HUES48 (cell line): ENCODE data around the gene TNKS1BP1.

Source experiments
- H3K27ac ChIP-seq: one replicate; pipeline ENCODE4 v1.7.0; 2013; ENCODE audit warnings: low read depth, low read length, inconsistent platforms
- H3K27me3 ChIP-seq: 2 replicates; pipeline ENCODE4 v1.6.1; 2013; ENCODE audit warnings: mild to moderate bottlenecking, low read length; ENCODE audit not compliant: control insufficient read depth, insufficient read depth
- H3K36me3 ChIP-seq: 2 replicates; pipeline ENCODE4 v1.6.1; 2013; ENCODE audit warnings: low read length; ENCODE audit not compliant: control insufficient read depth, insufficient read depth
- H3K4me1 ChIP-seq: 2 replicates; pipeline ENCODE4 v1.6.1; 2013; ENCODE audit warnings: mild to moderate bottlenecking, low read length; ENCODE audit not compliant: control insufficient read depth, insufficient read depth
- H3K4me3 ChIP-seq: 2 replicates; pipeline ENCODE4 v1.5.1; 2013; ENCODE audit warnings: mild to moderate bottlenecking, low read depth, low read length
- H3K9ac ChIP-seq: 2 replicates; pipeline ENCODE4 v1.6.1; 2013; ENCODE audit warnings: mild to moderate bottlenecking, low read depth, low read length, moderate library complexity
- H3K9me3 ChIP-seq: 2 replicates; pipeline ENCODE4 v1.6.1; 2013; ENCODE audit warnings: low read length; ENCODE audit not compliant: control insufficient read depth, insufficient read depth

TNKS1BP1 gene

GRCh38 chr11:57320067-57320718 lies 4.6 kb downstream of the TNKS1BP1 start:
- Histone ChIP-seq H3K4me3 (no peak overlapping the region), H3K36me3 (peaks cover 60% of the 10 kb centered on the region), H3K27me3 (no peaks in the 10 kb centered on the region), H3K9me3 (no peaks in the 10 kb centered on the region), H3K4me1 (peaks cover 28% of the 10 kb centered on the region), H3K27ac (no peak overlapping the region), H3K9ac (no peak overlapping the region)

DNA sequence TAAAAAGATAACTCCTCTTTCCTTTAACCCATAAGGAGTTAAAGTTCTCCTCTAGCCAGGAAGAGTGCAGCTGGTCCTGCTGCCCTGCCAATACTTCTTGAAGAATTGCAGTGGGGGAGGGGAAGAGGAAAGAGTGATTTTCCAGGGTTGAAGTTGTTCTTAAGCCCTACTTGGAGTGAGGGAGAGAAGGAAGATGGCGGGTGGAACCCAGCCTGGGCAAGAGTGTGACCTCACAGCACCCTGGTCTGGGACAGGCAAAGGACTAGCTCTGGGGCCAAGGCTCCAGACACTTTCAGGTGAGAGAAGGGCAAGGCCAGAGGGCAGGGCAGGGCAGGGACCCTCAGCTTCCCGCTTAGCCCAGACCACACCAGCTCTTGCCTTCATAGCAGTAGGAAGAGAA lies 6.6 kb downstream of the TNKS1BP1 start:
- H3K9me3 ChIP-seq, result no peaks in the 10 kb centered on the region
- H3K9ac ChIP-seq, result no peak overlapping the region
- no peak overlapping the region for H3K4me3 ChIP-seq
- H3K36me3 ChIP-seq, result peaks cover 80% of the 10 kb centered on the region
- H3K27me3 ChIP-seq, result no peaks in the 10 kb centered on the region
- peaks cover 33% of the 10 kb centered on the region for H3K4me1 ChIP-seq
- H3K27ac ChIP-seq, result no peak overlapping the region

DNA sequence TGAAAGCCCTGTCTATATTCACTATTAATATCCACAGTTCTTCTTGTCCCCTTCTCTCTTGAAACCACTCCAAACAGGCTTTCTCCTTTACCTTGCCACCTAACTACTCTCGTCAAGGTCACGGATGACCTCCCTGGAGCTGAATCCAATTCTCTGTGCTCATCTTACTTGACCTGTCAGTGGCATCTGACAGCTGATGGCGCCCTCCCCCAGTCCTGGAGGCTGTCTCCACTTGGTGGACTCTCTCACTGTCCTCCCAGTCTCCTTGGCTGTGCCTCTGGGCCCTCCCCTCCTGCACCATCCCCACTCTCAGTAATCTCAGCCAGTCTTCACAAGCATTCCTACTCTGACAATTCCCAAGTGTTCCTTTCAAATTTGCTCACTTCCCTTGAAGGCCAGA lies 8.7 kb downstream of the TNKS1BP1 start:
- no peaks in the 10 kb centered on the region for H3K27me3 ChIP-seq
- H3K27ac ChIP-seq, result no peak overlapping the region
- no peak overlapping the region for H3K4me3 ChIP-seq
- no peaks in the 10 kb centered on the region for H3K9me3 ChIP-seq
- peaks cover 87% of the 10 kb centered on the region for H3K36me3 ChIP-seq
- H3K9ac ChIP-seq, result no peak overlapping the region
- peaks cover 25% of the 10 kb centered on the region for H3K4me1 ChIP-seq

- Histone ChIP-seq H3K9ac (no peak overlapping the region), H3K36me3 (peaks cover 85% of the 10 kb centered on the region), H3K27me3 (no peaks in the 10 kb centered on the region), H3K27ac (peak overlapping the region; percentile 37), H3K4me1 (peaks cover 30% of the 10 kb centered on the region), H3K4me3 (no peak overlapping the region), H3K9me3 (no peaks in the 10 kb centered on the region)
Observed at GRCh38 chr11:57315491-57315890, 9.3 kb downstream of the TNKS1BP1 start.

- Histone ChIP-seq H3K27ac (peak overlapping the region; percentile 13), H3K27me3 (no peaks in the 10 kb centered on the region), H3K9me3 (no peaks in the 10 kb centered on the region), H3K36me3 (peaks cover 87% of the 10 kb centered on the region), H3K4me3 (no peak overlapping the region), H3K9ac (no peak overlapping the region), H3K4me1 (peaks cover 32% of the 10 kb centered on the region)
Observed at GRCh38 chr11:57314221-57314973, 10.4 kb downstream of the TNKS1BP1 start.

DNA sequence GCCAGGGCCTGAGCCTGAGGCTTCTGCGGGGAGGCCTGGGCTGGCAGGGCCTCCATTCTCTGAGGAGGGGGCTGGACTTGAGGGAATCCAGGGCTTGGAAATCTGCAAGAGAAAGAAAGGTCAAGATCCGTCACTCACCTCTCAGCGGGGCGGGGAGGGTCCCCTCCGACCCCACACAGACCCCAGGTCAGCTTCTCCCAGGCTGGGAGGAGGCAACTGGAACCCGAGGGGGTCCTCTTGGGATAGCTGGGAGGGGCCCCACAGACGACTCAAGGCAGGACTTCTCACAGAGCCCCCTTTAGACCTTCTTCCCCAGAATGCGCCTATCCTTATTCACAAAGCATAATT lies 11.0 kb downstream of the TNKS1BP1 start:
- no peak overlapping the region for H3K9ac ChIP-seq
- peaks cover 32% of the 10 kb centered on the region for H3K4me1 ChIP-seq
- no peaks in the 10 kb centered on the region for H3K9me3 ChIP-seq
- no peak overlapping the region for H3K4me3 ChIP-seq
- H3K27me3 ChIP-seq, result no peaks in the 10 kb centered on the region
- H3K27ac ChIP-seq, result peak overlapping the region; percentile 13
- H3K36me3 ChIP-seq, result peaks cover 90% of the 10 kb centered on the region

DNA sequence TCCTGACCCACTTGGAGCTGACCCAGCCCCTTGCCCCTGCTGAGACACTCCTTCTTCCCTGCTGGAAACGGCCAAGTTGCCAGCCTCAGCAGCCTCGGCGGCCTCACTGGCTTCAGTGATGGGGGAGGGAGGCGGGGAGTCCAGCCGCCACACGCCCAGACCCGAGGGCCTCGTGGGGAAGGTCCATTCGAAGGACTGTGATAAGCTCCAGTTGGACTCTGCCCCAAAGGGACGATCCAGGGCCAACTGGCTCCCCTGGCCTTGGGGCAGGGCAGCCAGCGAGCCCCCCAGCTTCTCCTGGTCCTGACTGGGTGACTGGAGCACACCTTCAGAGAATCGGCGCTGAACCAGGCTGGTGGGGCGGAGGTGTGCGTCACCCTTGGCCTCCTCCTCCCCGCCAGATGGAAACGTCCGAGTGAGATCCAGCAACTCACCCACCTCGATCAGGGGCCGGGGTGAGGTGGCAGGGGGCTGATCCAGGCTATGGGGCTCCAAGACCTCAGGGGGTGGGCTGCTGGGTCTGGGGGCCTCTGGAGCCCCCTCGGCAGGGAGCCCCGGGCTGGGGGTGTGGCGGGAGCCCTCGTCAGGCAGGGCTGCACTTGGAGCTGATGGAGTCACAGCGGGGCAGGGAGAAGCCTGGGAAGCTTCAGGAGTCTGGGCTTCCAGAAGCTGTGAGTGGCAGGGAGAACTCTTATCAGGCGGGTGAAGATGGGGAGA lies 11.5 kb downstream of the TNKS1BP1 start:
- H3K36me3 ChIP-seq, result peaks cover 90% of the 10 kb centered on the region
- H3K9ac ChIP-seq, result no peak overlapping the region
- H3K27ac ChIP-seq, result no peak overlapping the region
- H3K27me3 ChIP-seq, result no peaks in the 10 kb centered on the region
- peaks cover 32% of the 10 kb centered on the region for H3K4me1 ChIP-seq
- H3K9me3 ChIP-seq, result no peaks in the 10 kb centered on the region
- no peak overlapping the region for H3K4me3 ChIP-seq

DNA sequence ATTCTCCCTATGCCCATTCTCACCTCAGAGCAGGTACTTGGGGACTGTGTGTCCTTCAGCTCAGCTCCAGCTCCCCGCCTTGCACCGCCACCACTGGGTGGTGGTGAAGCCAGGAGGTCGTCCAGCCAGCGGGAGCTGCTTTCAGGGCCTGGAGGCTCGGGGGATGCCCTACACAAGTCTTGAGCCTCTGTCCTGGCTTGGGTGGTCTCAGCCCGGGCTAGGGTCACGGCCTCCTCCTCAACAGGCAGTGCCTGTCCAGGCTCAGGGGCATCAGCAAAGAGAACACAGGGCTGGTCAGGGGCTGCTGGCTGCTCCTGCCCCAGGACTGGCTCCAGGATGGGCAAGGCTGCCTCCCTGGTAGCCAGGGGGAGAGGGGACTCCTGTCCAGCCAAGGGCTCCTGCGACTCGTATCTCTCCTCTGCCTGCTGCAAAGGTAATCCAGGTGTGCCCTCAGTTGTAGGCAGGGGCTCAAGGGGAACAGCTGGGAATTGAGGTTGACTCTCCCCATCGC lies 12.2 kb downstream of the TNKS1BP1 start:
- H3K9me3 ChIP-seq, result no peaks in the 10 kb centered on the region
- no peaks in the 10 kb centered on the region for H3K27me3 ChIP-seq
- H3K27ac ChIP-seq, result no peak overlapping the region
- H3K4me3 ChIP-seq, result no peak overlapping the region
- H3K4me1 ChIP-seq, result peaks cover 32% of the 10 kb centered on the region
- H3K36me3 ChIP-seq, result peaks cover 90% of the 10 kb centered on the region
- no peak overlapping the region for H3K9ac ChIP-seq

GRCh38 chr11:57311109-57311936 lies 13.4 kb downstream of the TNKS1BP1 start:
- peak overlapping the region; percentile 0; the same call in 1 of the 2 replicates for H3K9ac ChIP-seq
- no peaks in the 10 kb centered on the region for H3K9me3 ChIP-seq
- peak overlapping the region; percentile 91 for H3K27ac ChIP-seq
- peaks cover 80% of the 10 kb centered on the region for H3K36me3 ChIP-seq
- peaks cover 32% of the 10 kb centered on the region for H3K4me1 ChIP-seq
- no peaks in the 10 kb centered on the region for H3K27me3 ChIP-seq
- H3K4me3 ChIP-seq, result peak overlapping the region; percentile 60

DNA sequence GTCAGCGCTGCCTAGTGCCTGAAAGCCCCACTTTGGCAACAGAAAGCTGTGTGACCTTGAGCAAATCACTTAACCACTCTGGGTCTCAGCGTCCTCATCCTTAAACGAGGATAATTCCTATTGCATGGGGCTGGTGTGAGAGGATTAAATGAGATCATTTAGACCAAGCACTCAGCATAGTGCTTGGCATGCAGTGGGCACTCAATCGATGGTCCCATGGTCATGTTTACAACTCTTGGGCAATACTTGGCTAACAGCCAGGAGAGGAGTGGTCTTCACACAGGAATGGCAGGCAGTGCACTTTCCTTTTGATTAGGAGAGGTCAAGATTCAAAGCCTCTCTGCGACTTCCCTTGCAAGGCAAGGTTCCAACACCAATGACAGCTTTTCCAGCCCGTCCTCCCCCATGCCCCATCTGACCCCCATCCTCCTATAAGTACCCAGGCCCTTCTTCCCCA lies 14.1 kb downstream of the TNKS1BP1 start:
- Histone ChIP-seq H3K27ac (peak overlapping the region; percentile 91), H3K9ac (peak overlapping the region; percentile 0; the same call in 1 of the 2 replicates), H3K4me3 (peak overlapping the region; percentile 60), H3K27me3 (no peaks in the 10 kb centered on the region), H3K4me1 (peaks cover 26% of the 10 kb centered on the region), H3K9me3 (no peaks in the 10 kb centered on the region), H3K36me3 (peaks cover 73% of the 10 kb centered on the region)
